HepG2 (cell line): ENCODE results near the gene NBEAL1. TPM values are rescaled to one million over a fixed set of nuclear protein-coding genes. Genes with fewer than 3 reads are reported as not detected.

Experiments
- ATAC-seq: fragments of 200-7000 bp; cut with Tn5 transposase; 3 replicates; pipeline ENCODE4 v1.9.1; 2020; ENCODE audit warnings: mild to moderate bottlenecking, moderate library complexity
- BruUV-seq: library from RNA; stranded (reverse); fragments of 400-500 nt; replicated peaks from 2 replicates; lab custom pipeline; 2021; lab: Mats Ljungman, UMichigan
- CTCF ChIA-PET: fragments of 300-600 bp; formaldehyde crosslinking; extraction: SDS; loops from one replicate; lab custom pipeline; 2021; ENCODE audit warnings: low total read pairs, inconsistent platforms, low intra/inter-chr PET ratio; lab: Yijun Ruan, JAX
- POLR2A ChIA-PET: fragments of 350-600 bp; sonication (Branson Sonifier 250); formaldehyde crosslinking; loops from one replicate; lab custom pipeline; 2020; ENCODE audit warnings: antibody characterized with exemption, inconsistent platforms; lab: Yijun Ruan, JAX
- DNase-seq: peaks from one replicate; pipeline ENCODE4 v3.0.0-alpha.2; 2015; ENCODE audit warnings: low spot score
- FAIRE-seq: peaks from 3 replicates; lab custom pipeline; 2011; peaks lifted over from hg19 to GRCh38; lab: Jason Lieb, UNC
- H2AFZ ChIP-seq: one replicate; pipeline ENCODE4 v1.6.1; 2011; ENCODE audit warnings: low read length, inconsistent platforms
- H3K27ac ChIP-seq: fragments of 300-600 bp; 3 replicates; pipeline ENCODE4 v1.8.0; 2011; ENCODE audit warnings: mixed run types, mild to moderate bottlenecking, mixed read lengths, low read length, inconsistent platforms; ENCODE audit not compliant: insufficient read depth; ENCODE audit errors: extremely low read length
- H3K27me3 ChIP-seq, 2 experiments: fragments of 200-600 bp in 1 of 2; 2 replicates in 1 of 2; 3 replicates in 1 of 2; pipeline versions ENCODE4 v1.6.0 to v1.8.0; 2011; ENCODE audit warnings: low read length in 2 of 2, mild to moderate bottlenecking in 2 of 2, moderate library complexity in 2 of 2, inconsistent platforms in 1 of 2; ENCODE audit not compliant: insufficient read depth in 2 of 2, control insufficient read depth in 1 of 2
- H3K36me3 ChIP-seq, 2 experiments: fragments of 200-600 bp in 1 of 2; replicated peaks in 1 of 2; 2 replicates in 1 of 2; 3 replicates in 1 of 2; pipeline versions ENCODE4 v1.5.1 to v1.8.0; 2011; ENCODE audit warnings: low read length in 2 of 2, inconsistent platforms in 1 of 2; ENCODE audit not compliant: insufficient read depth in 2 of 2, control insufficient read depth in 1 of 2
- H3K4me1 ChIP-seq: 2 replicates; pipeline ENCODE4 v1.5.1; 2012; ENCODE audit warnings: low read length, inconsistent platforms; ENCODE audit not compliant: insufficient read depth
- H3K4me2 ChIP-seq: 2 replicates; pipeline ENCODE4 v1.6.0; 2011; ENCODE audit warnings: low read depth, low read length, inconsistent platforms
- H3K4me3 ChIP-seq, 3 experiments: fragments of 200-600 bp in 1 of 3; sonication (generic), shearing (Covaris generic) in 1 of 3; replicated peaks in 1 of 3; 2 replicates each; pipeline ENCODE4 v1.5.1; 2011 to 2016; ENCODE audit warnings: low read length in 3 of 3, inconsistent platforms in 2 of 3, low read depth in 2 of 3, mild to moderate bottlenecking in 2 of 3, control low read depth in 1 of 3, mixed read lengths in 1 of 3; ENCODE audit not compliant: insufficient read depth in 1 of 3
- H3K79me2 ChIP-seq: one replicate; pipeline ENCODE4 v1.6.1; 2011; ENCODE audit warnings: low read length, inconsistent platforms; ENCODE audit not compliant: insufficient read depth
- H3K9ac ChIP-seq: 2 replicates; pipeline ENCODE4 v1.6.0; 2011; ENCODE audit warnings: mild to moderate bottlenecking, low read depth, low read length, inconsistent platforms; ENCODE audit not compliant: insufficient read depth
- H3K9me3 ChIP-seq: 2 replicates; pipeline ENCODE4 v1.5.1; 2012; ENCODE audit warnings: mild to moderate bottlenecking, low read length
- H4K20me1 ChIP-seq: 2 replicates; pipeline ENCODE4 v1.6.0; 2011; ENCODE audit warnings: inconsistent platforms, mild to moderate bottlenecking, low read length, moderate library complexity; ENCODE audit not compliant: insufficient read depth
- ATF1 ChIP-seq: IDR thresholded peaks from 2 replicates; pipeline ENCODE4 v1.6.1; 2016; ENCODE audit warnings: mild to moderate bottlenecking, control low read depth
- ATM ChIP-seq: fragments of 450-650 bp; IDR thresholded peaks from 2 replicates; pipeline ENCODE4 v1.7.1; 2017; ENCODE audit warnings: mild to moderate bottlenecking, borderline replicate concordance
- CTCF ChIP-seq: sonication (generic); formaldehyde crosslinking; IDR thresholded peaks from 2 replicates; pipeline ENCODE4 v1.5.0; 2020; ENCODE audit warnings: mild to moderate bottlenecking, missing genetic modification reagents, moderate library complexity
- HMG20A ChIP-seq: IDR thresholded peaks from 2 replicates; pipeline ENCODE4 v1.6.1; 2016; ENCODE audit warnings: borderline replicate concordance
- MAZ ChIP-seq, 2 experiments: sonication (generic) in 1 of 2; formaldehyde crosslinking in 1 of 2; IDR thresholded peaks; 2 replicates each; pipeline versions ENCODE4 v1.5.0 to v1.6.1; 2012 to 2020; ENCODE audit warnings: low read depth in 2 of 2, mild to moderate bottlenecking in 2 of 2, borderline replicate concordance in 1 of 2, improper control_type of control experiment in 1 of 2, low read length in 1 of 2, missing genetic modification reagents in 1 of 2, moderate library complexity in 1 of 2
- SALL1 ChIP-seq: sonication (generic); formaldehyde crosslinking; IDR thresholded peaks from 2 replicates; pipeline ENCODE4 v1.8.0; 2022; ENCODE audit warnings: mild to moderate bottlenecking, missing genetic modification reagents
- TCF7L2 ChIP-seq: IDR thresholded peaks from 2 replicates; pipeline ENCODE4 v1.6.1; 2011; ENCODE audit warnings: mild to moderate bottlenecking, low read depth, low read length, moderate library complexity
- TFDP2 ChIP-seq: sonication (generic); formaldehyde crosslinking; IDR thresholded peaks from 2 replicates; pipeline ENCODE4 v1.4.0; 2020; ENCODE audit warnings: missing genetic modification reagents
- THAP8 ChIP-seq: sonication (generic); formaldehyde crosslinking; IDR thresholded peaks from 2 replicates; pipeline ENCODE4 v1.5.1; 2020; ENCODE audit warnings: missing genetic modification reagents, mild to moderate bottlenecking, borderline replicate concordance
- ZNF292 ChIP-seq: sonication (generic); formaldehyde crosslinking; IDR thresholded peaks from 2 replicates; pipeline ENCODE4 v1.8.1; 2022; ENCODE audit warnings: mild to moderate bottlenecking, low read depth, missing genetic modification reagents, borderline replicate concordance
- ZNF883 ChIP-seq: sonication (generic); formaldehyde crosslinking; IDR thresholded peaks from 2 replicates; pipeline ENCODE4 v1.5.1; 2020; ENCODE audit warnings: mild to moderate bottlenecking, missing genetic modification reagents; ENCODE audit errors: not compliant biosample characterization
- WGBS: methylation state at CpG from one replicate; pipeline ENCODE4 v1.1.6; 2017; ENCODE audit warnings: low lambda C conversion rate; 5-methylcytosine and 5-hydroxymethylcytosine counted together
- in situ Hi-C: cut with HindIII; loops from 2 replicates; pipeline ENCODE4 v1.10.0; 2017; ENCODE audit warnings: low pct_unique_long_range_greater_than_20kb; ENCODE audit not compliant: extremely low pct_ligation_motif_present
- intact Hi-C: fragments of 100-400 bp; cut with micrococcal nuclease; formaldehyde crosslinking; loops from one replicate; pipeline ENCODE4 v1.10.0; 2022; ENCODE audit not compliant: unreplicated experiment
- polyA plus RNA-seq, 8 experiments: library from polyadenylated mRNA; depleted of rRNA in 3 of 8; stranded (reverse) in 7 of 8; unstranded in 1 of 8; fragments of >200 nt; fragmentation: Illumina TruSeq in 4 of 8; extraction: Trizol in 4 of 8; gene quantifications; 2 replicates each; pipeline versions ENCODE4 v1.2.1 to v1.2.3, GENCODE V29; 2011 to 2016; ENCODE audit warnings: low read depth in 4 of 8, missing spikeins in 1 of 8, mixed read lengths in 1 of 8; ENCODE audit not compliant: insufficient read depth in 1 of 8
- total RNA-seq, 5 experiments: library from RNA; depleted of rRNA; stranded (reverse); fragments of >200 nt; fragmentation: Illumina TruSeq; extraction: Trizol; gene quantifications; 2 replicates each; pipeline ENCODE4 v1.2.3, GENCODE V29; 2016; ENCODE audit warnings: low read depth in 1 of 5

NBEAL1 gene
- total and polyA plus RNA-seq, 2 of the 13 experiments (the other 11 are each of a cell fraction or from before 2014, with no cell fraction given), result 6.4 to 15.7 TPM

DNA sequence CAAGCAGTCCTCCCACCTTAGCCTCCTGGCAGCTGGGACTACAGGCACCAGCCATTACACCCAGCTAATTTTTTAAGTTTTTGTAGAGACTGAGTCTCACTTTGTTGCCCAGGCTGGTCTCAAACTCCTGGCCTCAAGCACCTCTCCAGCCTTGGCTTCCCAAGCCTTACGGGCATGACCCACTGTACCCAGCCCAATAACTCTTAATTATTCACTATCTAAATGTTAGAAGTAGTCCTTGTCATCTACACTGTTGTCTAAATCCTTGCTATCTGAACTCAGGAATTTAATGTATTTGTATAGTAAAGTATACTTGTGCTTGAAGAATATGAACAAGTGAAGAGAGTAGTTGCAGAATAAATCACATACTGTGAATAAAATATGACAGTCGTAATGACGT, 37.9 kb upstream of the NBEAL1 start:
- Histone ChIP-seq H4K20me1 (no peaks in the 10 kb centered on the region), H3K9me3 (no peaks in the 10 kb centered on the region), H3K79me2 (no peaks in the 10 kb centered on the region), H3K27me3 (no peaks in the 10 kb centered on the region), H3K4me2 (no peak overlapping the region), H3K27ac (no peak overlapping the region), H3K4me3 (no peak overlapping the region), H3K36me3 (no peaks in the 10 kb centered on the region), H2AFZ (no peak overlapping the region), H3K4me1 (no peaks in the 10 kb centered on the region), H3K9ac (no peak overlapping the region)
- no peak for ATAC-seq
- POLR2A ChIA-PET, result no interaction called here
- BruUV-seq, result no TSS peak
- DNase-seq, result no peak
- 94% methylated on average over 3 of the region's 3 CpGs for WGBS
- in situ Hi-C loops (no loop called here), intact Hi-C loops (no loop called here)
- CTCF ChIA-PET, result no interaction called here
- no peak for TF ChIP-seq TCF7L2
- TF ChIP-seq ZNF292 (CRISPR knock-in tag), result no peak
- no peak for TF ChIP-seq TFDP2
- no peak for TF ChIP-seq ZNF883 (CRISPR knock-in tag)
- no peak for TF ChIP-seq SALL1 (CRISPR knock-in tag)
- TF ChIP-seq ATF1, result no peak
- TF ChIP-seq ATM, result no peak
- TF ChIP-seq HMG20A (CRISPR knock-in tag), result no peak
- TF ChIP-seq MAZ (IDR thresholded peaks at IDR 0.05; ENCODE audit: borderline replicate concordance, low read depth, low read length), result no peak
- TF ChIP-seq MAZ (CRISPR knock-in tag; IDR thresholded peaks at IDR 0.05; ENCODE audit: low read depth), result no peak
- TF ChIP-seq THAP8 (CRISPR knock-in tag), result no peak
- no peak for TF ChIP-seq CTCF (CRISPR knock-in tag)
- FAIRE-seq, result no peak
